Measurements from ENCODE around the gene IGFN1. TPM values are rescaled to one million over a fixed set of nuclear protein-coding genes. Genes with fewer than 3 reads are reported as not detected.

Gene IGFN1
- total RNA-seq, 1 donor from 2014 or later = 7.9 TPM

DNA sequence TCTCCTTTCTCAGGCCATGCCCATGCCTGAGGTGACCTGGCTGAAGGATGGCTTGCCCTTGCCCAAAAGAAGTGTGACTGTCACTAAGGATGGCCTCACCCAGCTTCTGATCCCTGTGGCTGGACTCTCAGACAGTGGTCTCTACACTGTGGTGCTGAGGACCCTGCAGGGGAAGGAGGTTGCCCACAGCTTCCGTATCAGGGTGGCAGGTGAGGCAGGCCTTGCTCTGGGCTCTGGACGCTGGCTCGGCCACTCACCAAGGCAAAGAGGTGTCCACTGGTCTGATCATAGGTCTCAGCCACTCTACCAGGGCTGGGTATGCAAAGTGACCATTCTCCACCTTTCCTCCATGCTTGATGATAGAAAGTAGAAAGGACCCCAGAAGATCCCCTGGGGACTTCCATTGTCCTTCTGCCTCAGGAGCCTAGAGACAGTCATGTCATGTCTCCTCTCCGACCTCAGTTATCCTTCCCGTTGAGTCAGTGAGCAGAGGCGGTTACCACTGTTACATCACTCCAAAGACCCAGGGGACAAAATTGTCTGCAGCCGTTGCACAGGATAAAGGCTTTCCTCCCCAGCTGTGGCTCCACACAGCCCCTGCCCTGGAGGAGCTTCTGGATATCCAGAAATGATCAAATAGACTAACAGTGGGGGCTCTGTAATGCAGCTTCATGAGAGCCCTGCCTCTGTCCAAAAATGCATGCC lies 34.2 kb downstream of the IGFN1 start:
- TF ChIP-seq, protein P1, sequence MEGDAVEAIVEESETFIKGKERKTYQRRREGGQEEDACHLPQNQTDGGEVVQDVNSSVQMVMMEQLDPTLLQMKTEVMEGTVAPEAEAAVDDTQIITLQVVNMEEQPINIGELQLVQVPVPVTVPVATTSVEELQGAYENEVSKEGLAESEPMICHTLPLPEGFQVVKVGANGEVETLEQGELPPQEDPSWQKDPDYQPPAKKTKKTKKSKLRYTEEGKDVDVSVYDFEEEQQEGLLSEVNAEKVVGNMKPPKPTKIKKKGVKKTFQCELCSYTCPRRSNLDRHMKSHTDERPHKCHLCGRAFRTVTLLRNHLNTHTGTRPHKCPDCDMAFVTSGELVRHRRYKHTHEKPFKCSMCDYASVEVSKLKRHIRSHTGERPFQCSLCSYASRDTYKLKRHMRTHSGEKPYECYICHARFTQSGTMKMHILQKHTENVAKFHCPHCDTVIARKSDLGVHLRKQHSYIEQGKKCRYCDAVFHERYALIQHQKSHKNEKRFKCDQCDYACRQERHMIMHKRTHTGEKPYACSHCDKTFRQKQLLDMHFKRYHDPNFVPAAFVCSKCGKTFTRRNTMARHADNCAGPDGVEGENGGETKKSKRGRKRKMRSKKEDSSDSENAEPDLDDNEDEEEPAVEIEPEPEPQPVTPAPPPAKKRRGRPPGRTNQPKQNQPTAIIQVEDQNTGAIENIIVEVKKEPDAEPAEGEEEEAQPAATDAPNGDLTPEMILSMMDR (conservative IDR thresholded peaks at IDR 0.05) = no peak
- peak; percentile 52 for DNase-seq (ENCODE audit: extremely low spot score, unreplicated experiment)
- no peak overlapping the region for H3K27ac Mint-ChIP-seq
- H3K4me3 Mint-ChIP-seq = no peak overlapping the region
- no peaks in the 10 kb centered on the region for H3K36me3 Mint-ChIP-seq
- H3K9me3 Mint-ChIP-seq = no peaks in the 10 kb centered on the region
- H3K27me3 Mint-ChIP-seq = no peaks in the 10 kb centered on the region
- peaks cover 5% of the 10 kb centered on the region for H3K4me1 Mint-ChIP-seq (ENCODE audit: unreplicated experiment)

DNA sequence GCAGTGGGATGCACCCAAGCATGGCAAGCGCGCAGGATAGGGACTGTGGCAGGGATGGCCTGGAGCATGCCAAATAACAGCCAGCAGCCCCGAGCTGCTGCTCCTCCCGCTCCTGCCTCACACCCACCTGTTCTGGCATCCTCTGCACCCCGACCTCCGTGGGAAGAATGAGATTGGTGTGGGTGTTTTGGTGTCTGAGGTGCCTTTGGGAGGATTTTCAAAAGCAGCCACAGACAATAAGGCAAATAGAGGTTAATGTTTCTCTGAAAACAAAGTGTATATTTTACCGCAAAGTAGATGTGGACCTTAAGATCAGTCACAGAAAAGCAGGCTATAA lies 35.5 kb downstream of the IGFN1 start:
- TF ChIP-seq, protein P1 (conservative IDR thresholded peaks at IDR 0.05) = no peak
- Mint-ChIP-seq H3K9me3 (no peaks in the 10 kb centered on the region), H3K27ac (no peak overlapping the region), H3K4me1 (ENCODE audit: unreplicated experiment) (peaks cover 5% of the 10 kb centered on the region), H3K4me3 (no peak overlapping the region), H3K36me3 (no peaks in the 10 kb centered on the region), H3K27me3 (no peaks in the 10 kb centered on the region)
- no peak for DNase-seq (ENCODE audit: extremely low spot score, unreplicated experiment)

DNA sequence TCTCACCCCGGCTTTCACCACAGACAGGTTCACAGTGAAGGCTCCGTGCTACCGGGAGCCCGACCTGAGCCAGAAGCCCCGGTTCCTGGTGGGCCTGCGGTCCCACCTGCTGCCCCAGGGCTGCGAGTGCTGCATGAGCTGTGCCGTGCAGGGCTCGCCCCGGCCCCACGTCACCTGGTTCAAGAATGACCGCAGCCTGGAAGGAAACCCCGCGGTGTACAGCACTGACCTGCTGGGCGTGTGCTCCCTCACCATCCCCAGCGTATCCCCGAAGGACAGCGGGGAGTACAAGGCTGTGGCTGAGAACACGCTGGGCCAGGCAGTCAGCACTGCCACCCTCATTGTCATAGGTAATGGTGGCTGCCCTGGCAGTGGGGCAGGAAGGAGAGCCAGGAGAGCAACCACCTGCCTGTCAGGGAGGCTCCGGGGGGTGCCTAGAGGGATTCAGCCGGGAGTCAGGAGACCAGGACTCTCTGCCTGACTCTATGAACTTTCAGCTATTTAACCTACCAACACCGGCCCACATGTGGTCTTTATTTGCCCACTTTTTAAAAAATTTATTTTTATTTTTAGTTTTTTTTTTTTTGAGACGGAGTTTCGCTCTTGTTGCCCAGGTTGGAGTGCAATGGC lies 36.4 kb downstream of the IGFN1 start:
- H3K4me3 Mint-ChIP-seq = no peak overlapping the region
- peaks cover 5% of the 10 kb centered on the region for H3K27me3 Mint-ChIP-seq
- no peak overlapping the region for H3K27ac Mint-ChIP-seq
- H3K9me3 Mint-ChIP-seq = no peaks in the 10 kb centered on the region
- TF ChIP-seq, protein P1 (conservative IDR thresholded peaks at IDR 0.05) = no peak
- DNase-seq (ENCODE audit: extremely low spot score, unreplicated experiment) = peak; percentile 54
- H3K4me1 Mint-ChIP-seq (ENCODE audit: unreplicated experiment) = peaks cover 5% of the 10 kb centered on the region
- H3K36me3 Mint-ChIP-seq = no peaks in the 10 kb centered on the region

DNA sequence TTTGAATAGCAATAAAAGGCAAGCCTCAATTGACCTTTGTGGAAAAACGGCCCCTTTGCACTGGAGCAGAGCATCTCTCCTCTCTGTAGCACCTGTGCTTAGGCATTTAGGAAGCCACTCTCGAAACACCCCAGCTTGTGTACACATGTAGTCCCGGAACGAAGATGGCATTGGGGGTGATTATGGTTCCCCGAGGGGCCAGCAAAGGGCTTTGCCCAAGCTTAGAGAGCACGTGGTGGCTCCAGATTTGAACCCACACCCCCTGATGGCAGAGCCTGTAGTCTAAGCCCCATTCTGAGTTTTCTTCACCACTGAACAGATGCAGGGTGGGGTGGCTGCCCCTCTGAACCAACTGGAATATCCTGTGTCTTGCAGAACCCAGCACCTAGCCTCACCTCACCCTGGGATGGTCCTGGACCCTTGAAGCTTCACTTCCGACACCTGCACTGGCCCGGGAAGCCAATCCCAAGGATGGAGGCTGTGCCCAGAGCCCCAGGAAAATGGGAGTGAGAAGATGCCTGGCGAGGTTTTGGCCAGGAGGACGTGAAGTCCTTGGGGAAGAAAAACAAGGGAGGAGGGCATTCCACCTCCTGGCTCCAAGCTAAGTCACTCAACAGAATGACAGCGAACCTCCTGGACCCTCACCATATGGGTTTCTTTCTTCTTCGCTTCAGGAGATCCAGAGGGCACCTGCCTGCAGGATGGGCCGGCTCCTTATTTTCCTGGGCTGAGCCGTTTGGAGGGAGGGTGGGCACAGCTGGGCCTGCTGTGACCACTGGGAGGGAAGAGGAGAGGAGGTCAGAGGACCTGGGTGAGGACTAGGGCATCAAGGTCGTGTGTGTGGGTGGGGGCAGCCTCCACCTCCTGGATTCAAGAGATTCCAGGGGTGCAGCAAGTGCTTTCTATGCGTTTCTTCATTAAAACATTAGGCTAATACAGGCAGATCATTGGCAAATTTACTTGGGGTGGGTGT lies 37.7 kb downstream of the IGFN1 start:
- H3K4me1 Mint-ChIP-seq (ENCODE audit: unreplicated experiment) = no peaks in the 10 kb centered on the region

DNA sequence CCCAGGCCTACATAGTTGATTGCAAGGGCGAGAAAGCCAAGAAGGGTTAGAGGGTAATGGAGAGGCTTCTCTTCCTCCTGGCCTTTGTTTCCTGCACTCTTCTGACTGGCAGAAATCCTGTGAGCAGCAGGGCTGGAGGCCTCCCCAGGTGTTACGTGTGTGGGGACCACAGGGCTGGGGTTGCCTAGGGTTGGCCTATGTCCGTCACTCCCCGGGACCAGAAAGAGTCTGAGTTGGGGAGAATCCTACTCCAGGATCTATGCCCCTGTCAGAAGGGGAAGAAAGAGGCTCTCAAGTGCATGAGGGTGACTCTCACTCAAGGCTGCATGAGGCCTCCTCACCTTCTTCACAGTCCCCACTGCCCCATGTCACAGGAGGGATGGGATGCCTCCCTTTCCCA lies 38.5 kb downstream of the IGFN1 start:
- no peaks in the 10 kb centered on the region for H3K4me1 Mint-ChIP-seq (ENCODE audit: unreplicated experiment)
- H3K27ac Mint-ChIP-seq = no peak overlapping the region
- peaks cover 11% of the 10 kb centered on the region for H3K27me3 Mint-ChIP-seq
- H3K4me3 Mint-ChIP-seq = no peak overlapping the region
- peak; percentile 32 for DNase-seq (ENCODE audit: extremely low spot score, unreplicated experiment)
- TF ChIP-seq, protein P1 (conservative IDR thresholded peaks at IDR 0.05) = no peak
- no peaks in the 10 kb centered on the region for H3K36me3 Mint-ChIP-seq
- no peaks in the 10 kb centered on the region for H3K9me3 Mint-ChIP-seq

More for the DNA sequence above, 37.7 kb downstream of the IGFN1 start:
- H3K27me3 Mint-ChIP-seq = peaks cover 9% of the 10 kb centered on the region
- H3K4me3 Mint-ChIP-seq = no peak overlapping the region
- DNase-seq (ENCODE audit: extremely low spot score, unreplicated experiment) = peak; percentile 55
- no peak overlapping the region for H3K27ac Mint-ChIP-seq
- TF ChIP-seq, protein P1 (conservative IDR thresholded peaks at IDR 0.05) = no peak
- H3K9me3 Mint-ChIP-seq = no peaks in the 10 kb centered on the region
- H3K36me3 Mint-ChIP-seq = no peaks in the 10 kb centered on the region
